ENCODE measurements around the gene KIF18A.

DNA sequence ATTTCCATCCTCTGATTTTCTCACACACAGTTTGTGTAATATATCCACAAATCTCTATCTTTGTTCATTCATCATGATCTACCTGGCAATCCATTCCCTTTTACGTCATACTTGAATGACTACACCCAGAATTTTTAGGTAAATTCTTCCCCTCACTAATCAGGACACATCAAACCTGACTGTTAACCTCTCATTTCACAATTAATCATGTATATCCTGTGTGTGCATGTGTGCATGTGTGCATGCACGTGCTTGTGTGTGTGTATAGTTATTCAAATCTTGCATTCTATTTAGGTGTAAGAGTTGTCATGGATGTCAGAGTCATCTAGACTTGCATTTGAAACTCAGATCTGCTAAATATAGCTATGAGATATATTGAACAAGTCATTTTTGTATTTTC, 130.4 kb downstream of the KIF18A start:
- TF ChIP-seq, protein P1, sequence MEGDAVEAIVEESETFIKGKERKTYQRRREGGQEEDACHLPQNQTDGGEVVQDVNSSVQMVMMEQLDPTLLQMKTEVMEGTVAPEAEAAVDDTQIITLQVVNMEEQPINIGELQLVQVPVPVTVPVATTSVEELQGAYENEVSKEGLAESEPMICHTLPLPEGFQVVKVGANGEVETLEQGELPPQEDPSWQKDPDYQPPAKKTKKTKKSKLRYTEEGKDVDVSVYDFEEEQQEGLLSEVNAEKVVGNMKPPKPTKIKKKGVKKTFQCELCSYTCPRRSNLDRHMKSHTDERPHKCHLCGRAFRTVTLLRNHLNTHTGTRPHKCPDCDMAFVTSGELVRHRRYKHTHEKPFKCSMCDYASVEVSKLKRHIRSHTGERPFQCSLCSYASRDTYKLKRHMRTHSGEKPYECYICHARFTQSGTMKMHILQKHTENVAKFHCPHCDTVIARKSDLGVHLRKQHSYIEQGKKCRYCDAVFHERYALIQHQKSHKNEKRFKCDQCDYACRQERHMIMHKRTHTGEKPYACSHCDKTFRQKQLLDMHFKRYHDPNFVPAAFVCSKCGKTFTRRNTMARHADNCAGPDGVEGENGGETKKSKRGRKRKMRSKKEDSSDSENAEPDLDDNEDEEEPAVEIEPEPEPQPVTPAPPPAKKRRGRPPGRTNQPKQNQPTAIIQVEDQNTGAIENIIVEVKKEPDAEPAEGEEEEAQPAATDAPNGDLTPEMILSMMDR (IDR thresholded peaks at IDR 0.05) = no peak
- TF ChIP-seq NR2C2 (CRISPR knock-in tag; IDR thresholded peaks at IDR 0.05) (no peak), NFYB (CRISPR knock-in tag; conservative IDR thresholded peaks at IDR 0.05; ENCODE audit: low read depth) (no peak), ELF4 (CRISPR knock-in tag; IDR thresholded peaks at IDR 0.05; ENCODE audit: low read depth) (no peak), MYBL2 (CRISPR knock-in tag; IDR thresholded peaks at IDR 0.05) (no peak), GRHL2 (CRISPR knock-in tag; IDR thresholded peaks at IDR 0.05; ENCODE audit: insufficient replicate concordance, severe bottlenecking) (no peak), HMGA2 (CRISPR knock-in tag; IDR thresholded peaks at IDR 0.05) (no peak), JUN (CRISPR knock-in tag; IDR thresholded peaks at IDR 0.05) (no peak), EMX1 (CRISPR knock-in tag; IDR thresholded peaks at IDR 0.05) (no peak)
- TF ChIP-seq, protein P2, sequence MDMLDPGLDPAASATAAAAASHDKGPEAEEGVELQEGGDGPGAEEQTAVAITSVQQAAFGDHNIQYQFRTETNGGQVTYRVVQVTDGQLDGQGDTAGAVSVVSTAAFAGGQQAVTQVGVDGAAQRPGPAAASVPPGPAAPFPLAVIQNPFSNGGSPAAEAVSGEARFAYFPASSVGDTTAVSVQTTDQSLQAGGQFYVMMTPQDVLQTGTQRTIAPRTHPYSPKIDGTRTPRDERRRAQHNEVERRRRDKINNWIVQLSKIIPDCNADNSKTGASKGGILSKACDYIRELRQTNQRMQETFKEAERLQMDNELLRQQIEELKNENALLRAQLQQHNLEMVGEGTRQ (CRISPR knock-in tag; IDR thresholded peaks at IDR 0.05) = no peak
- TF ChIP-seq, protein P3, sequence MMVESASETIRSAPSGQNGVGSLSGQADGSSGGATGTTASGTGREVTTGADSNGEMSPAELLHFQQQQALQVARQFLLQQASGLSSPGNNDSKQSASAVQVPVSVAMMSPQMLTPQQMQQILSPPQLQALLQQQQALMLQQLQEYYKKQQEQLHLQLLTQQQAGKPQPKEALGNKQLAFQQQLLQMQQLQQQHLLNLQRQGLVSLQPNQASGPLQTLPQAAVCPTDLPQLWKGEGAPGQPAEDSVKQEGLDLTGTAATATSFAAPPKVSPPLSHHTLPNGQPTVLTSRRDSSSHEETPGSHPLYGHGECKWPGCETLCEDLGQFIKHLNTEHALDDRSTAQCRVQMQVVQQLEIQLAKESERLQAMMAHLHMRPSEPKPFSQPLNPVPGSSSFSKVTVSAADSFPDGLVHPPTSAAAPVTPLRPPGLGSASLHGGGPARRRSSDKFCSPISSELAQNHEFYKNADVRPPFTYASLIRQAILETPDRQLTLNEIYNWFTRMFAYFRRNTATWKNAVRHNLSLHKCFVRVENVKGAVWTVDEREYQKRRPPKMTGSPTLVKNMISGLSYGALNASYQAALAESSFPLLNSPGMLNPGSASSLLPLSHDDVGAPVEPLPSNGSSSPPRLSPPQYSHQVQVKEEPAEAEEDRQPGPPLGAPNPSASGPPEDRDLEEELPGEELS (CRISPR knock-in tag; IDR thresholded peaks at IDR 0.05) = no peak
- TF ChIP-seq, protein P4, sequence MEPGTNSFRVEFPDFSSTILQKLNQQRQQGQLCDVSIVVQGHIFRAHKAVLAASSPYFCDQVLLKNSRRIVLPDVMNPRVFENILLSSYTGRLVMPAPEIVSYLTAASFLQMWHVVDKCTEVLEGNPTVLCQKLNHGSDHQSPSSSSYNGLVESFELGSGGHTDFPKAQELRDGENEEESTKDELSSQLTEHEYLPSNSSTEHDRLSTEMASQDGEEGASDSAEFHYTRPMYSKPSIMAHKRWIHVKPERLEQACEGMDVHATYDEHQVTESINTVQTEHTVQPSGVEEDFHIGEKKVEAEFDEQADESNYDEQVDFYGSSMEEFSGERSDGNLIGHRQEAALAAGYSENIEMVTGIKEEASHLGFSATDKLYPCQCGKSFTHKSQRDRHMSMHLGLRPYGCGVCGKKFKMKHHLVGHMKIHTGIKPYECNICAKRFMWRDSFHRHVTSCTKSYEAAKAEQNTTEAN (CRISPR knock-in tag; IDR thresholded peaks at IDR 0.05) = no peak
